GM12891 (cell line): ENCODE data around the gene REPIN1.

ENCODE experiments used
- DNase-seq: peaks from one replicate; pipeline ENCODE4 v3.0.0; 2011; ENCODE audit warnings: low spot score; ENCODE audit not compliant: insufficient read length
- FAIRE-seq: peaks from 2 replicates; lab custom pipeline; 2011; peaks lifted over from hg19 to GRCh38; lab: Jason Lieb, UNC
- PAX5 ChIP-seq: IDR thresholded peaks from 2 replicates; pipeline ENCODE4 v1.6.1; 2011; ENCODE audit warnings: low read length, moderate library complexity, mild to moderate bottlenecking; ENCODE audit not compliant: insufficient read depth, severe bottlenecking
- POLR2A ChIP-seq: IDR thresholded peaks from 2 replicates; pipeline ENCODE4 v1.6.1; 2011; ENCODE audit warnings: low read depth, low read length, control low read depth
- POLR2AphosphoS5 ChIP-seq: IDR thresholded peaks from 2 replicates; pipeline ENCODE4 v1.6.1; 2011; ENCODE audit warnings: low read depth, low read length, control low read depth
- POU2F2 ChIP-seq: IDR thresholded peaks from 2 replicates; pipeline ENCODE4 v1.6.1; 2011; ENCODE audit warnings: low read depth, mild to moderate bottlenecking, control low read depth, low read length, moderate library complexity
- SPI1 ChIP-seq: IDR thresholded peaks from 2 replicates; pipeline ENCODE4 v1.6.1; 2011; ENCODE audit warnings: low read depth, low read length, control low read depth
- TAF1 ChIP-seq: IDR thresholded peaks from 2 replicates; pipeline ENCODE4 v1.6.1; 2011; ENCODE audit warnings: low read depth, low read length, control low read depth

The REPIN1 gene

GRCh38 chr7:150410131-150410530, 41.5 kb downstream of the REPIN1 start:
- DNase-seq (no peak), FAIRE-seq (no peak)
- TF ChIP-seq POLR2AphosphoS5 (no peak), TAF1 (no peak), POLR2A (no peak), PAX5 (no peak), POU2F2 (no peak), SPI1 (no peak)

- DNase-seq: no peak
- TF ChIP-seq POLR2AphosphoS5 (no peak), POLR2A (no peak), PAX5 (no peak), POU2F2 (no peak), SPI1 (no peak), TAF1 (no peak)
- FAIRE-seq: no peak
Measured at GRCh38 chr7:150410680-150411346, 42.2 kb downstream of the REPIN1 start.

- TF ChIP-seq POLR2AphosphoS5 (no peak), SPI1 (no peak), TAF1 (no peak), PAX5 (no peak), POLR2A (no peak), POU2F2 (no peak)
- FAIRE-seq: no peak
- DNase-seq: no peak
Measured at GRCh38 chr7:150411606-150412005, 43.0 kb downstream of the REPIN1 start.

GRCh38 chr7:150412016-150412415, 43.4 kb downstream of the REPIN1 start:
- no peak for FAIRE-seq
- no peak for TF ChIP-seq POLR2AphosphoS5
- TF ChIP-seq POLR2A: no peak
- TF ChIP-seq POU2F2: no peak
- no peak for TF ChIP-seq PAX5
- no peak for TF ChIP-seq TAF1
- TF ChIP-seq SPI1: no peak
- no peak for DNase-seq

- TF ChIP-seq SPI1 (no peak), POLR2AphosphoS5 (no peak), PAX5 (no peak), POU2F2 (no peak), TAF1 (no peak), POLR2A (no peak)
- DNase-seq (no peak), FAIRE-seq (no peak)
Measured at GRCh38 chr7:150412518-150413488, 44.2 kb downstream of the REPIN1 start.

GRCh38 chr7:150413640-150414081, 45.0 kb downstream of the REPIN1 start:
- FAIRE-seq (no peak), DNase-seq (no peak)
- TF ChIP-seq PAX5 (no peak), POLR2AphosphoS5 (no peak), SPI1 (no peak), POLR2A (no peak)

GRCh38 chr7:150415161-150416153, 46.8 kb downstream of the REPIN1 start:
- DNase-seq: no peak
- TF ChIP-seq POLR2AphosphoS5 (no peak), TAF1 (no peak), POLR2A (no peak), PAX5 (no peak), POU2F2 (no peak), SPI1 (no peak)
- no peak for FAIRE-seq

GRCh38 chr7:150417239-150417638, 48.6 kb downstream of the REPIN1 start:
- TF ChIP-seq SPI1: no peak
- no peak for FAIRE-seq
- DNase-seq: no peak

- TF ChIP-seq TAF1 (no peak), PAX5 (no peak), POLR2A (no peak), SPI1 (no peak), POU2F2 (no peak), POLR2AphosphoS5 (no peak)
Measured at GRCh38 chr7:150417863-150418262, 49.2 kb downstream of the REPIN1 start.

More at GRCh38 chr7:150417863-150418262, 49.2 kb downstream of the REPIN1 start:
- DNase-seq: no peak
- FAIRE-seq: no peak
